GM19240 (cell line): ENCODE measurements around the gene DHRS12.

Source experiments
- DNase-seq: peaks from one replicate; pipeline ENCODE4 v3.0.0; 2011; ENCODE audit warnings: low spot score; ENCODE audit not compliant: insufficient read length

DHRS12 gene

GRCh38 chr13:51782026-51782710 lies 21.8 kb downstream of the DHRS12 start:
- DNase-seq, result no peak

- no peak for DNase-seq
These were observed 22.5 kb downstream of the DHRS12 start for GRCh38 chr13:51781246-51782022.

GRCh38 chr13:51780099-51780498 lies 23.9 kb downstream of the DHRS12 start:
- no peak for DNase-seq

- no peak for DNase-seq
These were observed 25.6 kb downstream of the DHRS12 start for GRCh38 chr13:51778392-51778791.

- DNase-seq, result no peak
These were observed 26.0 kb downstream of the DHRS12 start for GRCh38 chr13:51777921-51778320.

GRCh38 chr13:51776179-51776578 lies 27.8 kb downstream of the DHRS12 start:
- no peak for DNase-seq

GRCh38 chr13:51773515-51773914 lies 30.4 kb downstream of the DHRS12 start:
- no peak for DNase-seq

GRCh38 chr13:51772781-51773180 lies 31.2 kb downstream of the DHRS12 start:
- DNase-seq, result no peak

GRCh38 chr13:51772105-51772455 lies 31.9 kb downstream of the DHRS12 start:
- no peak for DNase-seq

GRCh38 chr13:51771418-51772104 lies 32.4 kb downstream of the DHRS12 start:
- DNase-seq, result no peak

- no peak for DNase-seq
These were observed 33.1 kb downstream of the DHRS12 start for GRCh38 chr13:51770681-51771417.

GRCh38 chr13:51770160-51770559 lies 33.8 kb downstream of the DHRS12 start:
- no peak for DNase-seq

GRCh38 chr13:51769455-51770127 lies 34.4 kb downstream of the DHRS12 start:
- DNase-seq, result no peak

- no peak for DNase-seq
These were observed 35.0 kb downstream of the DHRS12 start for GRCh38 chr13:51768976-51769375.

GRCh38 chr13:51768378-51768921 lies 35.5 kb downstream of the DHRS12 start:
- no peak for DNase-seq

GRCh38 chr13:51767100-51767499 lies 36.9 kb downstream of the DHRS12 start:
- DNase-seq, result no peak

GRCh38 chr13:51765142-51765515 lies 38.8 kb downstream of the DHRS12 start:
- DNase-seq, result no peak

GRCh38 chr13:51764184-51765141 lies 39.5 kb downstream of the DHRS12 start:
- DNase-seq, result peak; percentile 54

GRCh38 chr13:51763486-51763885 lies 40.5 kb downstream of the DHRS12 start:
- DNase-seq, result no peak
